ENCODE data around the gene GPHB5. TPM values are rescaled to one million over a fixed set of nuclear protein-coding genes. Genes with fewer than 3 reads are reported as not detected.

Gene GPHB5
- total RNA-seq, 1 donor from 2014 or later, result not detected

DNA sequence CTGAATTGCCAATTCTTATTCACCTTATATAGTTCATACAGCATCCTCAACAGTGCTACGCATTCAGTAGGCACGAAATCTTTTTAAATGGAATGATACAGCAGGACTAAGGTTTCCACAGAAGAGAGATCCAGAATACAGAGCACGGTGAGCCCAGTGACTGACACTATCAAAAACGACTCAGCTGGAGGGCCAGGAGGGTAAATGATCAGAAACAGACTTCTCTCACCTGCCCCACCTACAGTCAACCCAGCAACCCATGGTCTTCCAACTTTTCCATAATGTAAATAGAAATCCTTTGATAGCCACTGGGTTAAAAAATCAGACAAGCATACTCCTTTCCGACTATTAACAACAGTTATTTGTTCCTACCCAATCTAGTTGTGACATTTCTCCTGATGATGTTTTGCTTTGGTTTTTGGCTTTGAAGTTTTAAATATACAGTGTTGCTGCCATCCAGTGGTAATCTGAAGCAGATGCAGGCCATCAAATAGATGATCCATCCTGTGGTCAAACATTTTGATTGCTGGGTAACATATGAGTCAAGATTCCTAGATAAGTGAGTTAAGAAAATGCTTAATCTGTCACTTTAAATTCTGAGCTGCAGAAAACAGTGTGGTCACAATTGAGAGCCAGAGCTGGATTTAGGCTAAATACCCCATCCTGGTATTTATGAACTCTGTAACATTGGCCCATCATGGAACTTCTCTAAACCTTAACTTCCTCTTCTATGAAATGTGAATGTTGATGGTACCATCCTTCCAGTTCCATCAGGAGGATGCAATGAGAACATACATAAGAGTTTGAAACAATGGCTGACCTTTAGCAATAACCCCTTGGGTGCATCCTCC, 42.0 kb downstream of the GPHB5 start:
- Mint-ChIP-seq H3K4me3 (no peak overlapping the region), H3K9me3 (no peaks in the 10 kb centered on the region), H3K27ac (no peak overlapping the region), H3K36me3 (ENCODE audit: low read depth) (no peaks in the 10 kb centered on the region), H3K4me1 (no peaks in the 10 kb centered on the region), H3K27me3 (no peaks in the 10 kb centered on the region)
- DNase-seq (no peak), ATAC-seq (ENCODE audit: low read depth) (peak; percentile 31)
- POLR2A ChIA-PET, result no interaction called here
- CTCF ChIA-PET, result interaction anchor here (0.7 kb wide), 1 partner anchor 30 kb away, joined by 4 read pairs; no protein-coding TSS in a partner anchor
- TF ChIP-seq, protein P1, sequence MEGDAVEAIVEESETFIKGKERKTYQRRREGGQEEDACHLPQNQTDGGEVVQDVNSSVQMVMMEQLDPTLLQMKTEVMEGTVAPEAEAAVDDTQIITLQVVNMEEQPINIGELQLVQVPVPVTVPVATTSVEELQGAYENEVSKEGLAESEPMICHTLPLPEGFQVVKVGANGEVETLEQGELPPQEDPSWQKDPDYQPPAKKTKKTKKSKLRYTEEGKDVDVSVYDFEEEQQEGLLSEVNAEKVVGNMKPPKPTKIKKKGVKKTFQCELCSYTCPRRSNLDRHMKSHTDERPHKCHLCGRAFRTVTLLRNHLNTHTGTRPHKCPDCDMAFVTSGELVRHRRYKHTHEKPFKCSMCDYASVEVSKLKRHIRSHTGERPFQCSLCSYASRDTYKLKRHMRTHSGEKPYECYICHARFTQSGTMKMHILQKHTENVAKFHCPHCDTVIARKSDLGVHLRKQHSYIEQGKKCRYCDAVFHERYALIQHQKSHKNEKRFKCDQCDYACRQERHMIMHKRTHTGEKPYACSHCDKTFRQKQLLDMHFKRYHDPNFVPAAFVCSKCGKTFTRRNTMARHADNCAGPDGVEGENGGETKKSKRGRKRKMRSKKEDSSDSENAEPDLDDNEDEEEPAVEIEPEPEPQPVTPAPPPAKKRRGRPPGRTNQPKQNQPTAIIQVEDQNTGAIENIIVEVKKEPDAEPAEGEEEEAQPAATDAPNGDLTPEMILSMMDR (IDR thresholded peaks at IDR 0.05), result no peak
- intact Hi-C loops (cut with micrococcal nuclease), result loop anchor here (1.0 kb wide), 1 partner anchor 1097 kb away; no protein-coding TSS in a partner anchor

DNA sequence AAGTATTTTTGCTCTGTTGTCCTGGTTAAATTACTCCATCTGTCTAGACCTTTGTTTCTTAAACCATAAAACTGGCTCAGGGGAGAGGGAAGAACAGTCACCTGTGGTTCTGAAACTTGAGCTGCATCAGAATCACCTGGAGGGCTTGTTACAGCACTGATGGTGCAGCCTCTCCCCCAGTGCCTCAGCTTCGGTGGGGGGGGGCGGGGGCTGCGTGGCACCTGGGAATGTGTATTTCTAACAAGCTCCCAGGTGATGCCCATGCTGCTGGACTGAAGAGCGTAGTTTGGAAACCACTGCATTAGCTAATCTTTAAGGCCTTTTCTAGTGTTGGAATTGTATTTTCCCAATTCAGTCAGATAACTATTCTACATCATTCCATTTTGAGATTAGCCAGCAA, 42.7 kb downstream of the GPHB5 start:
- TF ChIP-seq, protein P1 (IDR thresholded peaks at IDR 0.05), result no peak
- ChIA-PET POLR2A (no interaction called here), CTCF (interaction anchor here (0.7 kb wide), 1 partner anchor 30 kb away, joined by 4 read pairs; no protein-coding TSS in a partner anchor)
- intact Hi-C loops (cut with micrococcal nuclease), result loop anchor here (1.0 kb wide), 1 partner anchor 1097 kb away; no protein-coding TSS in a partner anchor
- Mint-ChIP-seq H3K9me3 (no peaks in the 10 kb centered on the region), H3K4me3 (no peak overlapping the region), H3K27ac (no peak overlapping the region), H3K4me1 (no peaks in the 10 kb centered on the region), H3K36me3 (ENCODE audit: low read depth) (no peaks in the 10 kb centered on the region), H3K27me3 (no peaks in the 10 kb centered on the region)
- no peak for DNase-seq
- no peak for ATAC-seq (ENCODE audit: low read depth)

DNA sequence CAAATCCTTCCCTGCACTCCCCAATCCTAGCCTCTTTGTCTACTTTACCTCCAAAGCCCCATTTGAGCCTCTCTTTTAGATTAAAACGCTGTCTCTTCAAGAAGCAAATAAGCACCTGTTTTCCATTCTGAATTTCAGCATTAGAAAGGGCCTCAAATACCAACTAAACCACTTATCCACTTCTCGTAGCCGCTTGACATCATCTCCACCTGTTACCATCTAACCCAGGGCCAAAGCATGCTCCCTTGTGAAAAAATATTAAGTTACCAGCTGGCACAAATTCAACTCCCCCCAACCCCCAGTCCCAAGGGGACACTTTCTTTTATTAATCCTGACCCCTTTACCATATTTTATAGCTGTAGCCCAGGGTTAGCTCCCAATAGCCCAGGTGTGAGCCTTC, 43.1 kb downstream of the GPHB5 start:
- TF ChIP-seq, protein P1 (IDR thresholded peaks at IDR 0.05), result no peak
- ChIA-PET CTCF (no interaction called here), POLR2A (no interaction called here)
- DNase-seq (no peak), ATAC-seq (ENCODE audit: low read depth) (no peak)
- H3K4me1 Mint-ChIP-seq, result no peaks in the 10 kb centered on the region
- H3K4me3 Mint-ChIP-seq, result no peak overlapping the region
- intact Hi-C loops (cut with micrococcal nuclease), result loop anchor here (1.0 kb wide), 1 partner anchor 1096 kb away; no protein-coding TSS in a partner anchor
- no peak overlapping the region for H3K27ac Mint-ChIP-seq
- H3K9me3 Mint-ChIP-seq, result no peaks in the 10 kb centered on the region
- no peaks in the 10 kb centered on the region for H3K36me3 Mint-ChIP-seq (ENCODE audit: low read depth)
- no peaks in the 10 kb centered on the region for H3K27me3 Mint-ChIP-seq

DNA sequence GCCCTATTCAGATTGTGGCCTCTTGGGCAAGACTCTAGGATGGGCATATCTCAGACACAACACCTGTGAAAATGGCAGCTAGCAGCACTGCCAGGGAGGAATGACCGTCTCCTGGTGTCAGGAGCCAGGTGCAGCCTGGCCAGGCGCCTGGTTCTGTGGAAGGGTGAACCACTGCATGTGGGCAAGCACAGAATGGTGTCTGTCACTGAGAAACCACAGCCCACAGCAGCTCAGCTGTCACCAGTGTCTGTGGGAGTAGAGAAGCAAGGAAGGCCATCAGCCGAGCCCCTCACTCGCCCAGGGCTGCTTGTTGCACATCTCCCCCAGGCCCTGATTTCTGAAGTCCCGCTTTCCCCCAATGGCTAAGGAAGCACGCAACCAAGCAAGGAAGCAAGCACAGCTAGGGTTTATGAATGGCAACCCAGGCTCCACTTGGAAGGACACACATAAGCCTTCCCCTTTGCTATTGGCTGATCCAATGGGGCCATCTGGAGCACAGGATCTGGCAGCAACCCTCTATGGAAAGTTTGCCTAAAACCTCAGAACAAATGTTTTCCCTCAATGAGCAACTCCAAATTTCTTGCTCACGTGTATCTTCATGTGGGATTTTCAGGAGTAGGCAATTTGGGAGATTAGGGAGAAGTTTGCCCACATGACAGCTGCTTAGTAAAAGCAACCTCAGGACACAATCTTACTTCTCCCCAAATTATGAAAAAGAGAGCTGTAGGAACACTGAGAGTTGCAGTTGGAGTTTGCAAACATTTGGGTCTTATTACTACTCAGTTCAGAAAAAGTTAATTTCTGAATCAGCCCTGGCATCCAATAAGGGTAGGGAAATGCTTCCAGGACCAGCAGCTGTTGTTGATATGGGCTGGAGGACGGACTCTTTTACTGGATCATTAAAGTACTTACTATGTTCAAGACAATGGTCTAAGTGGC, 44.7 kb downstream of the GPHB5 start:
- H3K4me3 Mint-ChIP-seq, result no peak overlapping the region
- no peak for ATAC-seq (ENCODE audit: low read depth)

More for the DNA sequence above, 44.7 kb downstream of the GPHB5 start:
- intact Hi-C loops (cut with micrococcal nuclease), result no loop called here
- CTCF ChIA-PET, result no interaction called here
- H3K36me3 Mint-ChIP-seq (ENCODE audit: low read depth), result no peaks in the 10 kb centered on the region
- H3K27me3 Mint-ChIP-seq, result peaks cover 6% of the 10 kb centered on the region
- H3K27ac Mint-ChIP-seq, result no peak overlapping the region
- POLR2A ChIA-PET, result no interaction called here
- TF ChIP-seq, protein P1 (IDR thresholded peaks at IDR 0.05), result no peak
- H3K9me3 Mint-ChIP-seq, result no peaks in the 10 kb centered on the region
- H3K4me1 Mint-ChIP-seq, result no peaks in the 10 kb centered on the region
- no peak for DNase-seq

Measured in activated B cell treated with CpG ODN at 0.5 μM for 24 hours (primary cell).